Upper lobe of left lung (tissue), 6 donors: ENCODE results near the gene PANK1. TPM values are rescaled to one million over a fixed set of nuclear protein-coding genes. Genes with fewer than 3 reads are reported as not detected.

Source experiments
- ATAC-seq, 2 donors: fragments of 200-7000 bp; cut with Tn5 transposase; one replicate each; pipeline ENCODE4 v1.9.1; 2022; ENCODE audit warnings: mild to moderate bottlenecking in 2 of 2, moderate library complexity in 2 of 2; ENCODE audit not compliant: low FRiP score in 2 of 2
- DNase-seq, 2 donors: peaks; one replicate each; pipeline ENCODE4 v3.0.0-alpha.2; 2019 to 2020
- H3K27ac ChIP-seq, 4 donors: fragments of 200-600 bp; sonication (generic); one replicate each; pipeline ENCODE4 v1.5.1; 2016 to 2019
- H3K27me3 ChIP-seq, 4 donors: fragments of 200-600 bp; sonication (generic); one replicate each; pipeline ENCODE4 v1.5.1; 2017 to 2019
- H3K36me3 ChIP-seq, 4 donors: fragments of 200-600 bp; sonication (generic); one replicate each; pipeline ENCODE4 v1.5.1; 2016 to 2019
- H3K4me1 ChIP-seq, 4 donors: fragments of 200-600 bp; sonication (generic); one replicate each; pipeline ENCODE4 v1.5.1; 2018 to 2019
- H3K4me3 ChIP-seq, 4 donors: fragments of 200-600 bp; sonication (generic); one replicate each; pipeline ENCODE4 v1.5.1; 2017 to 2019; ENCODE audit warnings: mild to moderate bottlenecking in 2 of 4, moderate library complexity in 1 of 4
- H3K9me3 ChIP-seq, 4 donors: fragments of 200-600 bp; sonication (generic); one replicate each; pipeline ENCODE4 v1.5.1; 2018 to 2019
- CTCF ChIP-seq, 6 experiments: fragments of 450-650 bp in 4 of 6; fragments of 200-600 bp in 2 of 6; sonication (generic) in 2 of 6; IDR thresholded peaks; one replicate each; pipeline ENCODE4 v1.5.1; 2016 to 2019; ENCODE audit warnings: antibody characterized with exemption in 6 of 6
- EP300 ChIP-seq, 4 donors: sonication (generic); formaldehyde crosslinking; IDR thresholded peaks; one replicate each; pipeline ENCODE4 v1.5.1; 2017; ENCODE audit warnings: antibody characterized with exemption in 4 of 4, control low read depth in 2 of 4
- POLR2A ChIP-seq, 4 donors: fragments of 450-650 bp; IDR thresholded peaks; one replicate each; pipeline ENCODE4 v1.5.1; 2016 to 2017; ENCODE audit warnings: antibody characterized with exemption in 4 of 4, mild to moderate bottlenecking in 2 of 4
- POLR2AphosphoS5 ChIP-seq, 2 donors: sonication (generic); formaldehyde crosslinking; IDR thresholded peaks; one replicate each; pipeline ENCODE4 v1.5.1; 2017; ENCODE audit warnings: antibody characterized with exemption in 2 of 2
- WGBS, 2 donors: methylation state at CpG; one replicate each; pipeline ENCODE4 v1.1.5; 2017 to 2018; 5-methylcytosine and 5-hydroxymethylcytosine counted together
- total RNA-seq, 6 donors: library from RNA; depleted of rRNA in 4 of 6; stranded (reverse); fragments of >200 nt in 4 of 6; gene quantifications; one replicate each; pipeline versions ENCODE4 v1.1.0 to v1.2.1, GENCODE V29; 2016 to 2021
- donor health status: DM: no; HTN: no; CAD: no; lungs with moderate emphysema.
- donor health status: DM: no; HTN: yes; CAD: no; lungs with severe emphysema.

The PANK1 gene
- total RNA-seq, 6 donors from 2014 or later = 3.1 to 22.9 (median 7.3) TPM

GRCh38 chr10:89637113-89637512, 7.9 kb downstream of the PANK1 start:
- H3K27me3 ChIP-seq = no peaks in the 10 kb centered on the region
- H3K36me3 ChIP-seq = no peaks in the 10 kb centered on the region
- no peaks in the 10 kb centered on the region for H3K9me3 ChIP-seq
- ATAC-seq (no peak), DNase-seq (peak in 1 of 2 donors; percentile 45)
- H3K27ac ChIP-seq = no peak overlapping the region
- no peak overlapping the region for H3K4me3 ChIP-seq
- no peaks in the 10 kb centered on the region for H3K4me1 ChIP-seq
- WGBS, 2 donors = 77 to 82% methylated on average over 6 to 7 of the region's 7 CpGs
- no peak for TF ChIP-seq POLR2AphosphoS5 (IDR thresholded peaks at IDR 0.05)
- TF ChIP-seq POLR2A (IDR thresholded peaks at IDR 0.05) = no peak
- no peak for TF ChIP-seq CTCF (IDR thresholded peaks at IDR 0.05)
- TF ChIP-seq EP300 (IDR thresholded peaks at IDR 0.05) = no peak

GRCh38 chr10:89634637-89635036, 10.4 kb downstream of the PANK1 start:
- TF ChIP-seq CTCF (IDR thresholded peaks at IDR 0.05) = no peak
- no peak for TF ChIP-seq EP300 (IDR thresholded peaks at IDR 0.05)
- TF ChIP-seq POLR2AphosphoS5 (IDR thresholded peaks at IDR 0.05) = no peak
- no peak for TF ChIP-seq POLR2A (IDR thresholded peaks at IDR 0.05)
- WGBS, 2 donors = 91 to 92% methylated on average over 2 of the region's 2 CpGs
- H3K4me1 ChIP-seq = no peaks in the 10 kb centered on the region
- no peaks in the 10 kb centered on the region for H3K9me3 ChIP-seq
- H3K36me3 ChIP-seq = no peaks in the 10 kb centered on the region
- ATAC-seq (no peak), DNase-seq (no peak)
- H3K27me3 ChIP-seq = no peaks in the 10 kb centered on the region
- no peak overlapping the region for H3K4me3 ChIP-seq
- H3K27ac ChIP-seq = no peak overlapping the region

- no peaks in the 10 kb centered on the region for H3K27me3 ChIP-seq
- no peaks in the 10 kb centered on the region for H3K4me1 ChIP-seq
- TF ChIP-seq POLR2AphosphoS5 (IDR thresholded peaks at IDR 0.05) (no peak), EP300 (IDR thresholded peaks at IDR 0.05) (no peak), CTCF (IDR thresholded peaks at IDR 0.05) (no peak), POLR2A (IDR thresholded peaks at IDR 0.05) (no peak)
- no peaks in the 10 kb centered on the region for H3K36me3 ChIP-seq
- ATAC-seq (no peak), DNase-seq (no peak)
- no peak overlapping the region for H3K27ac ChIP-seq
- H3K4me3 ChIP-seq = no peak overlapping the region
- no peaks in the 10 kb centered on the region for H3K9me3 ChIP-seq
These were observed 11.6 kb downstream of the PANK1 start for GRCh38 chr10:89633484-89633883.

GRCh38 chr10:89632824-89633223, 12.2 kb downstream of the PANK1 start:
- Histone ChIP-seq H3K4me1 (no peaks in the 10 kb centered on the region), H3K27ac (no peak overlapping the region), H3K36me3 (no peaks in the 10 kb centered on the region), H3K27me3 (no peaks in the 10 kb centered on the region), H3K4me3 (no peak overlapping the region), H3K9me3 (no peaks in the 10 kb centered on the region)
- no peak for TF ChIP-seq POLR2AphosphoS5 (IDR thresholded peaks at IDR 0.05)
- no peak for TF ChIP-seq EP300 (IDR thresholded peaks at IDR 0.05)
- TF ChIP-seq CTCF (IDR thresholded peaks at IDR 0.05) = no peak
- no peak for TF ChIP-seq POLR2A (IDR thresholded peaks at IDR 0.05)
- no peak for ATAC-seq
- no peak for DNase-seq
- 79 to 81% methylated on average over 1 of the region's 1 CpG for WGBS, 2 donors

GRCh38 chr10:89627830-89628229, 17.2 kb downstream of the PANK1 start:
- Histone ChIP-seq H3K4me3 (no peak overlapping the region), H3K36me3 (no peaks in the 10 kb centered on the region), H3K27me3 (no peaks in the 10 kb centered on the region), H3K27ac (no peak overlapping the region), H3K9me3 (no peaks in the 10 kb centered on the region), H3K4me1 (no peaks in the 10 kb centered on the region)
- TF ChIP-seq EP300 (IDR thresholded peaks at IDR 0.05) = no peak
- no peak for TF ChIP-seq CTCF (IDR thresholded peaks at IDR 0.05)
- no peak for TF ChIP-seq POLR2A (IDR thresholded peaks at IDR 0.05)
- TF ChIP-seq POLR2AphosphoS5 (IDR thresholded peaks at IDR 0.05) = no peak
- ATAC-seq (no peak), DNase-seq (no peak)
- WGBS, 2 donors = 41 to 54% methylated on average over 1 of the region's 1 CpG
